Ishikawa (cell line): ENCODE results near the gene CENPT.

Experiments
- EGR1 ChIP-seq: IDR thresholded peaks from 2 replicates; pipeline ENCODE4 v1.6.1; 2012
- EP300 ChIP-seq: IDR thresholded peaks from 2 replicates; pipeline ENCODE4 v1.6.1; 2012; ENCODE audit warnings: borderline replicate concordance
- MAX ChIP-seq: IDR thresholded peaks from 2 replicates; pipeline ENCODE4 v1.6.1; 2012
- NFIC ChIP-seq: IDR thresholded peaks from 2 replicates; pipeline ENCODE4 v1.6.1; 2012
- RAD21 ChIP-seq: IDR thresholded peaks from 2 replicates; pipeline ENCODE4 v1.6.1; 2012; ENCODE audit warnings: low read depth
- REST ChIP-seq: IDR thresholded peaks from 2 replicates; pipeline ENCODE4 v1.6.1; 2012; ENCODE audit warnings: low read depth, mild to moderate bottlenecking
- TAF1 ChIP-seq: IDR thresholded peaks from 2 replicates; pipeline ENCODE4 v1.6.1; 2012; ENCODE audit warnings: low read depth, mild to moderate bottlenecking
- TCF12 ChIP-seq: IDR thresholded peaks from 2 replicates; pipeline ENCODE4 v1.6.1; 2012; ENCODE audit warnings: low read depth
- TEAD4 ChIP-seq: IDR thresholded peaks from 2 replicates; pipeline ENCODE4 v1.6.1; 2012
- YY1 ChIP-seq: IDR thresholded peaks from 2 replicates; pipeline ENCODE4 v1.6.1; 2012; ENCODE audit warnings: low read depth

DNA sequence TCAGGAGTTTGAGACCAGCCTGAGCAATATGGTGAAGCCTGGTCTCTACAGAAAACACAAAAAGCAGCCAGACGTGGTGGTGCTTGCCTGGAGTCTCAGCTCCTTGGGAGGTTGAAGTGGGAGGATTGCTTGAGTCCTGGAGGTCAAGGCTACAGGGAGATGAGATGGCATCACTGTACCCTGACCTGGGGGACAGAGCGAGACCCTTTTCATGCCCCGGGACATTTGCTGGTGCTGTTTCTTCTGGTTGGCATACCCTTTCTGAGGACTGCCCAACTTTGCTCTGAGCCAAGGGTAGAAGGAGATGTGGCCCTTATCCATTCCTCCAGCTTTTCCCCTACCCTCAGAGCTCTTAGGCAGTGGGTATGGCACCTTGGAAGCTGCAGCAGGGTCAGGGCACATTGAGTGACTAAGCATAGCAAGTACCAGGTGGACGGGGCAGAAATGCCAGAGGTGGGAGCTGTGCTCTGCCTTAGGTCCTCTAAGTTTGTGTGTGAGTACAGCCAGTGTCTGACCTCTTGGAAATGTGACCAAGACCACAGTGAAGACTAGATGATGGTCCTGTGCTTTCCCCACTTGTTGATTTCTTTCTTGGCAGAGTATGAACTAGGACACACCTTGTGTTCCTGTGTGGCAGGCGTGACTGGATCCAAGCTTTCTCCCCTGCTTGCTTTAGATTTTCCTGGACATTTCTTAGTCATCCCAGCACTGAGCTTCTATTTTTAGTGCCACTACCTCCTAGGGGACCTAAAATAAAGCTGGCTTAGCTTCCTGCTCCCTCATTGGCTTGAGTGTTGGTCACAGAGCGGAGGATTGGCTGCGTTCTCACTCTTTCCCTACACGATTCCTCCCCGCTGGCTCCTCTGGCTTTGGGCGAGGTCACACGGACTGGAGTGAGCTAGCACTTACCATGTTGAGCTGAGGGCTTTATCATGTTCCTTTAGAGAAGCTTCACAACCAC, 15.4 kb upstream of the CENPT start:
- no peak for TF ChIP-seq YY1
- no peak for TF ChIP-seq REST
- no peak for TF ChIP-seq TAF1
- no peak for TF ChIP-seq TCF12
- no peak for TF ChIP-seq TEAD4
- no peak for TF ChIP-seq RAD21
- no peak for TF ChIP-seq EP300
- no peak for TF ChIP-seq NFIC
- TF ChIP-seq MAX = no peak
- no peak for TF ChIP-seq EGR1
